Measurements from ENCODE around the gene USP7.

The USP7 gene

DNA sequence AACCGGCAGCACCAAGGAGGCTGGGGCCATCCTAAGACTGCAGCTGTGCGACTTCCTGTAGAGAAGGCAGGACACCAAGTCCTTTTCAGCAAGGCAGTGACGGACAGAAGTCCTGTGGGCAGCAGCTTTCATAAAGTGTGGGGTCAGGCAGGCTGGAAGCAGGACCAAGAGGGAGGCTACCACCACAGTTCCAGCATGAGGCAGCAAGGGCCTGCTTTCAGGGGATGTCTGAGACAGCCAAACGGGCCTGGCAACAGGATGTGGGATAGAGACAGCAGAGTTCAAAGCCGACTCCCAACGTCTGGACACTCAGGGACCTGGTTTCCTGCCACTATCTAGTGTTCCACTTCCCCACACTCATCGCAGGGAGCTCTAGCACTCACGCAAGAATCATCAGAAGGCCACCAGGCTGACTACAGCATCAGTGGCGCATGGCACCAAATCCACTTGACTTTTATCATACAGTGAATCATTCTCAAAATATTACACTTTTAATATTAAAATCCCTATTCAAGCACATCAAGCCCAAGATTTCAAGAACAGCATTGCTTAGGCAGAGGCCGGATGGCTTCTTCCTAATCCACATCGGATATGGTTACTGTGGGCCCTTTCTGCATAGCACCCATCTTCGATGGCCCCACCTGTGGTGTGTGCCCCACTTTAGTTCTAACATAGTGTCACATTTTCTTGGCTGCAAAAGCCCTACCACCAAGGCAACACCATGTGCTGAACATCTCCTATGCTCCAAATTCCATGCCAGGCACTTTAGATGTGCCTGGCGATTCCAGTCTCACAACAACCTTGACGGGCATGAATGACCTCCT is 5.2 kb downstream of the USP7 start:
- TF ChIP-seq CTCF (IDR thresholded peaks at IDR 0.05; ENCODE audit: control insufficient read depth, extremely low read depth, insufficient read depth): no peak
- no peak overlapping the region for H3K4me3 ChIP-seq (ENCODE audit: low read depth, low read length)
- no peak for DNase-seq (ENCODE audit: low read depth)

- no peak overlapping the region for H3K4me3 ChIP-seq (ENCODE audit: low read depth, low read length)
- DNase-seq (ENCODE audit: low read depth): no peak
- no peak for TF ChIP-seq CTCF (IDR thresholded peaks at IDR 0.05; ENCODE audit: control insufficient read depth, extremely low read depth, insufficient read depth)
Observed at GRCh38 chr16:8957509-8958157, 6.1 kb downstream of the USP7 start.

- H3K4me3 ChIP-seq (ENCODE audit: low read depth, low read length): no peak overlapping the region
- DNase-seq (ENCODE audit: low read depth): no peak
- TF ChIP-seq CTCF (IDR thresholded peaks at IDR 0.05; ENCODE audit: control insufficient read depth, extremely low read depth, insufficient read depth): no peak
Observed at GRCh38 chr16:8957063-8957397, 6.7 kb downstream of the USP7 start.

GRCh38 chr16:8956265-8957062 is 7.2 kb downstream of the USP7 start:
- TF ChIP-seq CTCF (IDR thresholded peaks at IDR 0.05; ENCODE audit: control insufficient read depth, extremely low read depth, insufficient read depth): no peak
- no peak overlapping the region for H3K4me3 ChIP-seq (ENCODE audit: low read depth, low read length)
- DNase-seq (ENCODE audit: low read depth): no peak

- no peak overlapping the region for H3K4me3 ChIP-seq (ENCODE audit: low read depth, low read length)
- DNase-seq (ENCODE audit: low read depth): peak; percentile 17
- no peak for TF ChIP-seq CTCF (IDR thresholded peaks at IDR 0.05; ENCODE audit: control insufficient read depth, extremely low read depth, insufficient read depth)
Observed at GRCh38 chr16:8955828-8956227, 7.9 kb downstream of the USP7 start.

- no peak for DNase-seq (ENCODE audit: low read depth)
- no peak for TF ChIP-seq CTCF (IDR thresholded peaks at IDR 0.05; ENCODE audit: control insufficient read depth, extremely low read depth, insufficient read depth)
- no peak overlapping the region for H3K4me3 ChIP-seq (ENCODE audit: low read depth, low read length)
Observed at GRCh38 chr16:8953064-8953463, 10.6 kb downstream of the USP7 start.
